Neuronal stem cell (in vitro differentiated cells): ENCODE results near the gene ITFG2.
A peak's percentile ranks its signal among the peaks of the same experiment; 100 is the strongest.

Experiments used
- DNase-seq: peaks from one replicate; pipeline ENCODE4 v3.0.0-alpha.2; 2013; ENCODE audit warnings: low spot score
- H2AFZ ChIP-seq: one replicate; pipeline ENCODE4 v1.6.1; 2013; ENCODE audit warnings: mild to moderate bottlenecking, low read length, inconsistent platforms
- H2AK5ac ChIP-seq: 2 replicates; pipeline ENCODE4 v1.6.1; 2013; ENCODE audit warnings: low read depth, mild to moderate bottlenecking, inconsistent platforms, low read length, moderate library complexity, mixed read lengths
- H2BK120ac ChIP-seq: 2 replicates; pipeline ENCODE4 v1.6.1; 2013; ENCODE audit warnings: low read depth, mild to moderate bottlenecking, inconsistent platforms, low read length, moderate library complexity, mixed read lengths
- H2BK12ac ChIP-seq: one replicate; pipeline ENCODE4 v1.6.1; 2013; ENCODE audit warnings: low read length, inconsistent platforms
- H2BK15ac ChIP-seq: 2 replicates; pipeline ENCODE4 v1.6.1; 2013; ENCODE audit warnings: mild to moderate bottlenecking, low read length, inconsistent platforms, mixed read lengths
- H2BK5ac ChIP-seq: one replicate; pipeline ENCODE4 v1.6.1; 2013; ENCODE audit warnings: inconsistent platforms, mild to moderate bottlenecking, low read length, moderate library complexity
- H3K14ac ChIP-seq: one replicate; pipeline ENCODE4 v1.6.1; 2013; ENCODE audit warnings: low read length, inconsistent platforms
- H3K18ac ChIP-seq: 2 replicates; pipeline ENCODE4 v1.6.1; 2013; ENCODE audit warnings: low read length, inconsistent platforms
- H3K23ac ChIP-seq: 2 replicates; pipeline ENCODE4 v1.6.1; 2013; ENCODE audit warnings: low read depth, mild to moderate bottlenecking, mixed read lengths, low read length, inconsistent platforms; ENCODE audit not compliant: poor library complexity
- H3K27ac ChIP-seq: replicated peaks from 3 replicates; pipeline ENCODE4 v1.5.1; 2013; ENCODE audit warnings: low read length, inconsistent platforms
- H3K27me3 ChIP-seq, 3 experiments: 2 replicates each; pipeline ENCODE4 v1.6.1; 2013; ENCODE audit warnings: low read length in 3 of 3, mild to moderate bottlenecking in 2 of 3, inconsistent platforms in 1 of 3, low read depth in 1 of 3, mixed read lengths in 1 of 3, moderate library complexity in 1 of 3; ENCODE audit not compliant: control insufficient read depth in 3 of 3, insufficient read depth in 3 of 3
- H3K36me3 ChIP-seq, 2 donors: replicated peaks in 1 of 2; 2 replicates each; pipeline ENCODE4 v1.6.1; 2013; ENCODE audit warnings: low read length in 2 of 2; ENCODE audit not compliant: control insufficient read depth in 2 of 2, insufficient read depth in 2 of 2
- H3K4ac ChIP-seq: 2 replicates; pipeline ENCODE4 v1.6.1; 2013; ENCODE audit warnings: inconsistent platforms, mild to moderate bottlenecking, low read length, moderate library complexity
- H3K4me1 ChIP-seq, 2 donors: 1 replicate in 1 of 2; 2 replicates in 1 of 2; pipeline ENCODE4 v1.6.1; 2013; ENCODE audit warnings: low read length in 2 of 2, low read depth in 1 of 2; ENCODE audit not compliant: control insufficient read depth in 2 of 2, insufficient read depth in 1 of 2
- H3K4me2 ChIP-seq: one replicate; pipeline ENCODE4 v1.6.1; 2013; ENCODE audit warnings: mild to moderate bottlenecking, low read length, inconsistent platforms; ENCODE audit not compliant: insufficient read depth, poor library complexity, severe bottlenecking
- H3K4me3 ChIP-seq, 2 donors: 2 replicates each; pipeline ENCODE4 v1.5.1; 2013; ENCODE audit warnings: low read length in 2 of 2, mild to moderate bottlenecking in 2 of 2, inconsistent platforms in 1 of 2, moderate library complexity in 1 of 2
- H3K79me1 ChIP-seq: one replicate; pipeline ENCODE4 v1.6.1; 2013; ENCODE audit warnings: low read depth, mild to moderate bottlenecking, inconsistent platforms, low read length, moderate library complexity
- H3K9ac ChIP-seq: one replicate; pipeline ENCODE4 v1.6.1; 2013; ENCODE audit warnings: mild to moderate bottlenecking, low read depth, low read length, inconsistent platforms; ENCODE audit not compliant: poor library complexity
- H3K9me3 ChIP-seq, 2 donors: replicated peaks in 1 of 2; 2 replicates each; pipeline versions ENCODE3 to v1.6.1; 2013; ENCODE audit warnings: low read length in 2 of 2, mild to moderate bottlenecking in 2 of 2, inconsistent platforms in 1 of 2, low read depth in 1 of 2, mixed read lengths in 1 of 2, moderate library complexity in 1 of 2; ENCODE audit not compliant: control insufficient read depth in 2 of 2, insufficient read depth in 1 of 2
- H4K8ac ChIP-seq: one replicate; pipeline ENCODE4 v1.6.1; 2013; ENCODE audit warnings: low read depth, mild to moderate bottlenecking, inconsistent platforms, low read length, moderate library complexity
- H4K91ac ChIP-seq: one replicate; pipeline ENCODE4 v1.6.1; 2013; ENCODE audit warnings: low read length, low read depth, mild to moderate bottlenecking, inconsistent platforms; ENCODE audit not compliant: poor library complexity
- WGBS, 2 donors: extraction: QIAGEN DNeasy Blood & Tissue Kit; methylation state at CpG; one replicate each; pipeline ENCODE4 v1.1.7; 2013; ENCODE audit warnings: missing lambda C conversion rate in 2 of 2, mixed read lengths in 1 of 2; ENCODE audit not compliant: insufficient read length in 2 of 2, insufficient replicate concordance in 1 of 2; ENCODE audit errors: extremely low coverage in 2 of 2; 5-methylcytosine and 5-hydroxymethylcytosine counted together

Gene ITFG2

GRCh38 chr12:2851931-2852330 lies 39.5 kb downstream of the ITFG2 start:
- H3K4me2 ChIP-seq: no peak overlapping the region
- no peak overlapping the region for H2BK120ac ChIP-seq
- H3K4me3 ChIP-seq: no peak overlapping the region
- no peak overlapping the region for H2BK15ac ChIP-seq
- no peaks in the 10 kb centered on the region for H3K36me3 ChIP-seq
- H2AFZ ChIP-seq: no peak overlapping the region
- H4K8ac ChIP-seq: no peak overlapping the region
- DNase-seq: no peak
- WGBS, 2 donors: no CpG with 5 or more reads among the region's 3 CpGs
- H3K9me3 ChIP-seq: no peaks in the 10 kb centered on the region
- H3K4me1 ChIP-seq: peaks cover 22 to 23% of the 10 kb centered on the region in 2 donors
- H3K14ac ChIP-seq: no peak overlapping the region
- no peaks in the 10 kb centered on the region for H3K27me3 ChIP-seq
- no peak overlapping the region for H2AK5ac ChIP-seq
- no peak overlapping the region for H3K4ac ChIP-seq
- no peak overlapping the region for H3K23ac ChIP-seq
- H3K27ac ChIP-seq: no peak overlapping the region
- no peak overlapping the region for H3K9ac ChIP-seq
- no peak overlapping the region for H2BK12ac ChIP-seq
- no peak overlapping the region for H4K91ac ChIP-seq
- no peaks in the 10 kb centered on the region for H3K79me1 ChIP-seq
- no peak overlapping the region for H3K18ac ChIP-seq
- H2BK5ac ChIP-seq: no peak overlapping the region

DNA sequence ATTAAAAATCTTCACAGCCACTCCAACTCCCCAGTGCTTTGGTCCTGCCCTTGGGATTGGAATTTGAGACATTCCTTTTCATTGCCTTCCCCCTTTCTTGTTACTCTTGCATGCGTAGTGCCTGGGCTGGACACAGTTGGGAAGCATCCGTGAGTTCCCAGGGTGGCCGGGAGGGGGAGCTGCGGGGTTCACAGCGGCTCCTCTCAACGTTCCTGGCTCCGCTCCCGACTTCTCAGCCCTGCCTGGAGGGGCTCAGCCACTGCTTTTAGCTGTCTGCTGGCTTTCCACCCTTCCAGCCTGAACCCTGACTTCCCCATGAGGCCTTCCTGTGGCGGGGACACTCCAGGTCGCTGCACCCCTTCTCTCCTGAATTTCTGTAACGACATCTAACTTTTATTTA lies 41.2 kb downstream of the ITFG2 start:
- Histone ChIP-seq H3K4me2 (no peak overlapping the region), H3K4me1 (peaks cover 20% of the 10 kb centered on the region in 2 donors), H3K9me3 (no peaks in the 10 kb centered on the region), H4K8ac (no peak overlapping the region), H4K91ac (no peak overlapping the region), H2AK5ac (no peak overlapping the region), H3K4me3 (no peak overlapping the region), H3K18ac (no peak overlapping the region), H2BK15ac (no peak overlapping the region), H3K4ac (no peak overlapping the region), H2BK120ac (no peak overlapping the region), H2BK12ac (no peak overlapping the region), H3K27me3 (no peaks in the 10 kb centered on the region), H3K36me3 (peaks cover 4 to 16% of the 10 kb centered on the region in 2 donors), H3K79me1 (no peaks in the 10 kb centered on the region), H3K23ac (no peak overlapping the region), H3K9ac (no peak overlapping the region), H2BK5ac (no peak overlapping the region), H2AFZ (peak overlapping the region; percentile 57), H3K14ac (no peak overlapping the region), H3K27ac (no peak overlapping the region)
- no CpG with 5 or more reads among the region's 11 CpGs for WGBS, 2 donors
- DNase-seq: peak; percentile 80

- no peaks in the 10 kb centered on the region for H3K79me1 ChIP-seq
- H3K14ac ChIP-seq: no peak overlapping the region
- no peak overlapping the region for H4K91ac ChIP-seq
- no peak overlapping the region for H3K27ac ChIP-seq
- peaks cover 8 to 12% of the 10 kb centered on the region in 2 donors for H3K4me1 ChIP-seq
- H3K4me3 ChIP-seq: no peak overlapping the region
- H3K36me3 ChIP-seq: peaks cover 14 to 28% of the 10 kb centered on the region in 2 donors
- H2BK5ac ChIP-seq: no peak overlapping the region
- no peak for DNase-seq
- no peak overlapping the region for H4K8ac ChIP-seq
- H2AFZ ChIP-seq: no peak overlapping the region
- no peak overlapping the region for H3K9ac ChIP-seq
- no peak overlapping the region for H3K23ac ChIP-seq
- H2AK5ac ChIP-seq: peak overlapping the region; percentile 3
- no CpG with 5 or more reads among the region's 25 CpGs for WGBS, 2 donors
- H2BK12ac ChIP-seq: no peak overlapping the region
- peak overlapping the region; percentile 35 for H2BK15ac ChIP-seq
- no peak overlapping the region for H3K4ac ChIP-seq
- no peak overlapping the region for H2BK120ac ChIP-seq
- no peaks in the 10 kb centered on the region for H3K27me3 ChIP-seq
- peak overlapping the region; percentile 84 for H3K18ac ChIP-seq
- no peak overlapping the region for H3K4me2 ChIP-seq
- H3K9me3 ChIP-seq: no peaks in the 10 kb centered on the region
These were observed 42.4 kb downstream of the ITFG2 start for GRCh38 chr12:2854669-2855453.

DNA sequence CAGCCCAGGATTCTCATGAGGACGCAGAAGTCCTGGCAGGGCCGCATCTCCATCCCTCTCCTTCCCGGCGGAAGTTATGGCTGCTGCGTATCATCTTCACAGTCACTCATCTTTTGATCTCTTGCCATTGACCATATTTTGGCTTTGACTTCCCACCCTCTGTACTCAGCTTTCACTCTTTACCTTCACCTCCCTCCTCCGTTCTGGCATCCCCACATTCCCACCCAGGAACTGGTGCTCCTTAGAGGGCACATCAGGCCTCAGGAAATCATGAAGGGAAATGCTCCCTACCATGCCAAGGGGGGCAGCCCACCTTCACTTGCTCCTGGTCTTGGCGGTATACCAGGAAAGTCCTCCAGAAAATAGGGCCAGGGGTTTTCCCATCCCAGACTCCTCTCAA lies 43.1 kb downstream of the ITFG2 start:
- no peak overlapping the region for H2BK12ac ChIP-seq
- no peak overlapping the region for H2AFZ ChIP-seq
- H3K27ac ChIP-seq: no peak overlapping the region
- peaks cover 14 to 35% of the 10 kb centered on the region in 2 donors for H3K36me3 ChIP-seq
- H3K23ac ChIP-seq: no peak overlapping the region
- H3K18ac ChIP-seq: no peak overlapping the region
- H4K8ac ChIP-seq: no peak overlapping the region
- H3K79me1 ChIP-seq: no peaks in the 10 kb centered on the region
- WGBS, 2 donors: no CpG with 5 or more reads among the region's 7 CpGs
- no peak overlapping the region for H3K14ac ChIP-seq
- no peak overlapping the region for H3K4me3 ChIP-seq
- H3K9ac ChIP-seq: no peak overlapping the region
- no peaks in the 10 kb centered on the region for H3K27me3 ChIP-seq
- no peak overlapping the region for H3K4ac ChIP-seq
- no peak overlapping the region for H2BK120ac ChIP-seq
- H3K4me1 ChIP-seq: peaks cover 7 to 12% of the 10 kb centered on the region in 2 donors
- H3K4me2 ChIP-seq: no peak overlapping the region
- H4K91ac ChIP-seq: no peak overlapping the region
- H3K9me3 ChIP-seq: no peaks in the 10 kb centered on the region
- no peak overlapping the region for H2BK15ac ChIP-seq
- no peak overlapping the region for H2AK5ac ChIP-seq
- DNase-seq: no peak
- H2BK5ac ChIP-seq: no peak overlapping the region
